Activated T-cell treated with anti-CD3 and anti-CD28 coated beads, Interleukin-2, amount 50 U/mL, for 1 hour (primary cell): ENCODE data around the gene MED26.
A peak's percentile ranks its signal among the peaks of the same experiment; 100 is the strongest.

Source experiments
- DNase-seq: peaks from one replicate; pipeline ENCODE4 v3.0.0-alpha.2; 2020

The MED26 gene

DNA sequence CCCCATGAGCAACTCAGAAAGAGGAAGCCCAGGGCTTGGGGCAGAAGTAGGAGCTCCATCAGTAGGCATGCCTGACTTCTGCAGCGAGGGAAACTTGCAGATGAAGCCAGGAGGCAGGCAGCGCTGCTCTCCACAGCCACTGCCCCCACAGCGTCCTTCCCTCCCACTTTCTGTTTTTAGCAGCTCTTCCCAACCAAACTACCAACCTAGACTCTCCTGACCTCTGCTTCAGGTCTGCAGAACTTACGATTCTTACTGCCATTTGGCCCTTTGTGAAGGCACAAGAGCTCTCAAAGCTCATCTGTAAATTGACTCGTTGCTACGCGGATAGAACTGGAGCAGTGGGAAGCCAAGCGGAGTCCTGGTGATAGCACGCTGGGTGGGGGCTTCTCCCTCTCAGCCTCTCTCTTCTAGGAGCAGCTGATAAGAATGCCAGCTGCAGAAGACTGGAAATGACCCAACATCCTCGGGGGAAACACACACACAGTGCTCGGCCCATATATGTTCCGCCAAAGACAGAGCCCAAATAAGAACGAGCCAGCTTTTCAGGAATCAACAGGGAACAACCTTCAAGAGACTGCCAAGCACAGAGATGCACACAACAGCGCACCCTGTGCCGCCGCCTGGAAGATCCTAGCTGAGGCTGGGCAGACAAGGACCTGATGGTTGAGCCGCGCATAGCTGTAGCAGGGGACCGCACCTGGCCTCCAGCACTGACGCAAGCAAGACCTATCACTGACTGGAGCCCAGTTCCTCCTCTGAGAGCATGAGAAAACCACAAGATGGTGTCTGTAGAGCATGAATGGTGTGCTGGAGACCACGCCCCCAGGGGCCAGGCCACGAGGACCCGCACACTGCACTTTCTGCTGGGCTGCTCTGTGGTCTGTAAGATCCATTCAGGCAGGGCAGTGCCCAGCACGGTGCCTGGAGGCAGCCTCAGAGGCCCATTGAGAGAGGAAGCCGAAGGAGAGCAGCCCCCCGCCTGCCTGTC is 39.9 kb downstream of the MED26 start:
- peak; percentile 68 for DNase-seq

DNA sequence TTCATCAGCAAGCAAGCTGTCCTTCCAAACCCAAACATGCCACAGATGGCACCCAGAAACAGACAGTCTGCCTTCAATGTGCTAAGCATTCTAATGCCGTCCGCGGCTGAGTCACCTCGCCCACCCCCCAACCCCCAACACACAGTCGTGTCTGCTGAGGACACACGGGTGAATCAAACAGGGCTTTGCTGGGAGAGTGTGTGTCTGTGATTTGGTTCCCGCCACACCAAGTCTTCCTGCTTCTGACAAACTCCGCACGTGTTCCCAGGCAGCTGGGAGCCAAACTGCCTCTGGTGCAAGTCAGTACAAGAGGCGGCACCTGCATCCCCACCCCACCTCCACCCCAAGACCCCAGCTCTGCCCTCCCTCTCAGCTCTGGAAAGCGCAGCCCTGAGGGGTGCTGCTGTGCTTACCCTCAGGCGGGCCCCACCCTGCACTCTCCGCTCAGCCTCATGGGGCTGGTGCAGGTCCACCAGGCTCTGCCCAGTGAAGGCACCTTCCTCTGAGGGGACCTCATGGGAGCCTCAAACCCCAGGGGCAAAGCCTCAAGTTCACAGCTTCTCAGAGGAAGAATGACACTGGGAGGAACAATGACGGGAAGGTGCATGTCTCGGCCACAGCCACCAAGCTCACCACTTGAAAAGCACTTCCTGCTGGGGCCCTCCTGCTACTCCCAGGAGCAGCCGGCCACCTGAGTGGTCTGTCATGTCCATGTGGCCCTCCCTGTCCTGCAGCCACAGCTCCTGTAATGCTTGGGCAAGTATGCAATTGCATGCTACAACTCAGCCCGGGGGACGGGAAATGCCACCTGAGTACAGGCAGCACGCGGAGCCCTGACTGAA is 40.8 kb downstream of the MED26 start:
- peak; percentile 71 for DNase-seq

GRCh38 chr19:16586477-16586871 is 41.5 kb downstream of the MED26 start:
- peak; percentile 35 for DNase-seq

DNA sequence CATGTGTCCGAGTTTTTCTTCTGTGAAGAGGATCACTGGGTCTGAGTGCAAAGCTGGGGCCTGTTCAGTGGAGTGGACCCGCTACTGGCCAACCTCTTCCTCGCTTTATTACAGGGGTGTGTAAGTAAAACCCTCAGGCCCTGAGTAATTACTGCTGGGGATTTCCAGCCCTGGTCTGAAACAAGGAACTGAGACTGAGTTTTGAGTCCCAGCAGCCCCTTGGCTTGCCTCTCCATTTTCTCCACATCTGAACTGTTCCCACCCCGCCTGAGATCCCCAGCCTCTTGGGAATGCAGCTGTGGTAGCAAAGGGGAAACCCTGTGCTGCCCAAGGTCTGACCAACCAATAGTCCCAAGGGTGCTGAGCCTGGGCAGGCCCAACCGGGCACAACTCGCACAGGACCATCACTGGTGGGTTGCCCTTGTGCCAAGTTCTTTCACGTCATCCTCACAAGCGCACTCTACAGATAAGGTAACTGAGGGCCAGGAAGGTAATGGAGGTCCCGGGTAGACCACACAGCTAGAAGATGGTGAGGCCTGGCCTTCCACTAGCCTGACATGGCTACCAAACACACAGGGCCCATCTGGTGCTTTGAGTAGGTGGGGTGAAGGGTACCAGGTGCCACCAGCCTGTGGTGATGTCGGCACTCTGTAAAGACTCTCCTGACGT is 42.1 kb downstream of the MED26 start:
- DNase-seq, result no peak

DNA sequence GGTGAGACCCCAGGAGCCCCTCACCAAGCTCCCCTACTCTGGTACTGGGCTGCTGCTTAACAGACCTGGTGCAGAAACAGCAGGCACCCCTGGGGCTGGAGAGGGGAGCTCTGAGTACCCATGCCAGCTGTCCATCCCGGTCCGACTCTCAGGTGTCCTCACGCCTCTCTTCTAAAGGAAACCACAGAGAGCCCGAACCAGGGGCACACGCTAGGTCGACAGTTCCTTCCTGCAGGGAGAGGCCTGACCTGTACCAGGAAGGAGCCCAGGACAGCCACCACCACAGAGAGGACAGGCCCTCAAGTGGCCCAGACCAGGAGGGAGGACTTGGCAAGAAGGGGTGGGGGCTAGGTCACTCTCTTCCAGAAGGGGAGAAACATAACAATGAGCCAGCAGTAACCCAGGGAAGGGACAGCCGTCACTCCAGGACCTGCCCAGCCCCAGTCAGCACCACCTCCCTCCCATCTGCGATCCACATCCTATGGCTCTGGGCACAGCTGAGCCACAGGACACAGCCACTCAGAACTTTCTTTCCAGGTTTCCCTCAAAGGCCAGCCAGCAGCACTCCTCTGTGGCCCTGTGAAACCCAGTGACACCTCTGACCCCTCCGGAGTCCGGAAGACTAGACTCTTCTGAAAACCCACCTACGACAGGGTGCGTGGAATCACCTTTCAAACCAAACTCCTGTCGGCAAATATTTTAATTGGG is 42.8 kb downstream of the MED26 start:
- DNase-seq, result no peak

DNA sequence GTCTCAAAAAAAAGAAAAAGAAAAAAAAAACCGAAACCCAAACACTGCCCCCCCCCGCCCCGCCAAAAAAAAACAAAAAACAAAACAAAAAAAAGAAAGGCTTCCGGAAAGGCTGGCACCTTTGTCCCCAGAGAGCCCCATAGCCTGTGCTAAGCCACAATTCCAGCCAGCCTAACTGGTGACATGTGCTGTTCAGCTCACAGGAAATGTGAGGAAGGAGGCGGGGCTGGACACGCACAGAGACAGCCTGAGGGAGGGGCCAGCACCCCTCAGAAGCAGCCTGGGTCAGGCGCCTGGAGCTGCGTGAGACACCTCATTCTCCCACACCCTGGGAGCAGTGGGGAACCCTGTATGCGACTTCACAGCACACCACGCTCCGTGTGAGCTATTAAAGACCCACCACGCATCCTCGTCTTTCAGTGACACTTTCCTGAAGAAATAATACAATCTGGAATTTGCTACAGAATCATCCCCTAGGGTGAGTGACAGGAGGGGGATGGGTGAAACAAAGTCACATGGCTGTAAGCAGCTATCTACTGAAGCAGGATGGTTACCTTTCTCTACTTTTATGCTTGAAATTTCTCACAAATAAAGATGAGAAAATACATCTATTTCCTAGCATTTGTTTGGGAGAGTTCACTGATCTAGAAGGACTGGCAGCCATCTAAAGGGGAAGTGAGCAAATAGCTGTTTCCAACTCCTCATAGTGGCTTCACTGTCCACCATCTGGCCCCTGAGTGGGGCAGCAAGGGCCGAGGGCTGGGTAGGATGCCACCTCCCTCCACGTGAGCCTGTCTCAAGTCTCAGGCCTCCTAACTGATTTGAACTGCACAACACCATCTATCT is 43.5 kb downstream of the MED26 start:
- peak; percentile 88 for DNase-seq

DNA sequence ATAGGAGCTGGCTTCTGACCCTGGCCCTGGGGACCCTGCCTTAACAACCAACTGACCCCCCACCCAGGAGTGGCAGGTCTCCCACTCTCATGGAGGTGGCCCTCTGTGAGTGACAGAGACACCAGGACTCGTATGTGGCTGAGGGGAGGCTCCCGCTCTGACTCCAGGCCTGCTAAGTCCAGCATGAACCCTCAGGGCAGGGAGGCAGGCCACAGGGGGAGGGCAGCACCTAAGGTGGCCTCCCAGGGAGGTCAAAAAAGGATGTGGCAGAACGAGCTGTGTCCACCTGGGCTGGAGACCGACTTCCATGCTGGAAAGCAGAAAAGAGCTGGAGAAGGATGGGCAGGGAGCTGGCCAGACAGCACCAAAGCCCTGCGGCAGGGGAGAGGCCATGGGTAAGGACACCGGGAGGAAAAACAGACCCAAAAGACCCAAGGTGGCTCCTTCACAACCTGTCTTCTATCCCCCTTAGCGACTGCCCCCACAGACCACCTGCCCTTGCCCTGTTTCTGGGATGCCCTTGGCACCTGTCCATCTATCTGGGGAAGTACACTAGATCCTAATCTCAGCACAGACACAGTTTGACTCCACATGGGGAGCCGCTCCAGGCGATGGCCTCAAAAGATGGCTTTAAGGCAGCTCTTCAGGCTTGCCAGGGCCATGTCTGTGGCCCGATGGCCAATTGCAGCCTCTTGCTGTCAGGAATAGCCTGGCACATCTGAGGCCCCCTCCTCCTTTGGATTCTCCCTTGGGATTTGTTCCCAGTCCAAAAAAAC is 45.3 kb downstream of the MED26 start:
- DNase-seq, result no peak

GRCh38 chr19:16581971-16582343 is 46.0 kb downstream of the MED26 start:
- DNase-seq, result no peak

- no peak for DNase-seq
Measured at GRCh38 chr19:16581145-16581970, 46.6 kb downstream of the MED26 start.

- no peak for DNase-seq
Measured at GRCh38 chr19:16579381-16579780, 48.6 kb downstream of the MED26 start.

DNA sequence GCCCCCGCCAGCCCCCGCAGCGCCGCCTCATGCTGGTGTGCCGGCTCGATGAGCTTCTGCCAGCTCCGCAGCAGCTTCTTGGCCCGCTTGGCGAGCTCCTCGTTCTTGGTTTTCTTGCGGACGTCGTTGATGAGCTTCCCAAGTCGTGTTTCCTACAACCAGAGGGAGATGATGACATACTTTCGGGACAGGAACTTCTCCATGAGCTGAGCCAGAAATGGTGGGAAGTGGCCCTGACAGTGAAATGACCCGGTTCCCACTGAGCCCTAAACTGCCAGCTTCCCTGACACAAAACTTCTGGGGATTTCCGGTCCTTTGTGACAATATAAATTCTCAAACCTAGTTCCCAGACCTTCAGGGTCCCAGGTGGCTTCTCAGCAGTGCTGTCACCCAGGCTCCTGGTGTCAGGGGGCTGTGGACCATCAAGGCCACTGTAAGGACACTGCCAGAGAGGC is 50.4 kb downstream of the MED26 start:
- no peak for DNase-seq

GRCh38 chr19:16576690-16577530 is 51.1 kb downstream of the MED26 start:
- DNase-seq, result no peak

DNA sequence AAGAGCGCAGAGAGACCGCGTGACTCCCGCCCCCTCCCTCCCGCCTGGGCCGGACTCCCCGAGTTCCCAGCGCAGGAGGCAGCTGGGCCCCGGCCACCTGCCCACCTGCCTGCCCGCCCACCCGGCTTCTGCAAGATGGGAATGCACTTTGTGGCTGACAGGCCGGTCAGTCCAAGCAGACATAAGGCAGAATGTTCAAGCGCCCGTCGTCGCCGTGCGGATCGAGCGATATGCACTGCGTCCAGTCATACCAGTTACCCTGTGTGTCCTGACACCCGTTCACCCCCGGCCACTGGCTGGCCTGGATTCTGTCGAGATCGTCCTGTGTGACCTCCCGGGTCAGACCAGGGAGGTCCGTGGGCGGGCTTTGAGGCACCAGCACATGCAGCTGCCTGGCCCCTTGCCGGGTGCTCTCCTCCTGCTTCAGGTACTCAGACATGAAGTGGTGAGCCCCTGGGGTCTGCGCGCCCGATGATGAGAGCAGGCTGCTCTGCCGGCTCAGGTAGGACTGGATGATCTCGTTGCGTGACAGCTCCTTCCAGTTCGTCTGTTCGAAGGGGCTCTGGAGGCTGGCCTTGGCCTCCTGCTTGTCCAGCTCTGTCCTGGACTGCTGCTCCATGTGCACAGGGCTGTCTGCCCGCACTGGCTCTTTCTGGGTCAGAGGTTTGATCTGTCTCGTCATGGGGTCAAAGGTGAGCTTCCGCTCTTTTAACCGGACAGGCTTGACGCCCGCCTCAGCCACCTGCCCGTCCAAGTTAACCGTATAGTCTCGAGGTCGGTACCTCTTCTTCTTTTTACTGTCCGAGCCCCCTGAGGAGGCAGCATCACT is 51.9 kb downstream of the MED26 start:
- no peak for DNase-seq

GRCh38 chr19:16575282-16575681 is 52.7 kb downstream of the MED26 start:
- no peak for DNase-seq

- no peak for DNase-seq
Measured at GRCh38 chr19:16573925-16574324, 54.1 kb downstream of the MED26 start.

- DNase-seq, result no peak
Measured at GRCh38 chr19:16573296-16573695, 54.7 kb downstream of the MED26 start.

GRCh38 chr19:16572332-16573211 is 55.4 kb downstream of the MED26 start, which contains the start of gene SLC35E1:
Gene SLC35E1 (minus strand): TSS chr19:16572415. CDS start chr19:16572364, 51 bp downstream.
- DNase-seq, result peak; percentile 90
